B cell (primary cell): ENCODE results near the gene RIPPLY1. TPM values are rescaled to one million over a fixed set of nuclear protein-coding genes. Genes with fewer than 3 reads are reported as not detected.

Experiments
- ATAC-seq: fragments of 200-7000 bp; cut with Tn5 transposase; one replicate; pipeline ENCODE4 v1.10.0; 2021; ENCODE audit warnings: low read depth, mild to moderate bottlenecking, moderate number of reproducible peaks, moderate library complexity
- CTCF ChIA-PET: fragments of 350-600 bp; sonication (Branson Sonifier 250); formaldehyde crosslinking; loops from one replicate; lab custom pipeline; 2021; ENCODE audit warnings: antibody characterized with exemption, inconsistent platforms; lab: Charles Lee
- POLR2A ChIA-PET: fragments of 350-600 bp; sonication (Branson Sonifier 250); formaldehyde crosslinking; loops from one replicate; lab custom pipeline; 2021; ENCODE audit warnings: antibody characterized with exemption; lab: Charles Lee
- DNase-seq: peaks from one replicate; pipeline ENCODE4 v3.0.0; 2013
- H2AFZ ChIP-seq: 2 replicates; pipeline ENCODE4 v1.6.1; 2012; ENCODE audit warnings: mild to moderate bottlenecking, low read depth, low read length; ENCODE audit not compliant: insufficient read depth, poor library complexity, severe bottlenecking
- H3K27ac ChIP-seq, 2 donors: 1 replicate in 1 of 2; 2 replicates in 1 of 2; pipeline ENCODE4 v1.5.1; 2012 to 2013; ENCODE audit warnings: low read length in 2 of 2, mild to moderate bottlenecking in 2 of 2, moderate library complexity in 1 of 2
- H3K27me3 ChIP-seq, 4 experiments: fragments of 200-600 bp in 1 of 4; sonication (generic) in 1 of 4; replicated peaks in 1 of 4; 1 replicate in 2 of 4; 2 replicates in 2 of 4; pipeline versions ENCODE4 v1.6.1 to v1.7.0; 2013 to 2016; ENCODE audit warnings: low read length in 3 of 4, mild to moderate bottlenecking in 2 of 4, mixed read lengths in 1 of 4, moderate library complexity in 1 of 4; ENCODE audit not compliant: insufficient read depth in 4 of 4, control insufficient read depth in 3 of 4; ENCODE audit errors: control extremely low read depth in 1 of 4
- H3K36me3 ChIP-seq, 2 experiments: replicated peaks in 1 of 2; 1 replicate in 1 of 2; 2 replicates in 1 of 2; pipeline versions ENCODE4 v1.6.1 to v1.7.1; 2013; ENCODE audit warnings: low read length in 1 of 2; ENCODE audit not compliant: insufficient read depth in 2 of 2, control insufficient read depth in 1 of 2; ENCODE audit errors: control extremely low read depth in 1 of 2, extremely low read depth in 1 of 2
- H3K4me1 ChIP-seq, 2 donors: fragments of 200-600 bp in 1 of 2; sonication (generic) in 1 of 2; 1 replicate in 1 of 2; 2 replicates in 1 of 2; pipeline versions ENCODE4 v1.5.1 to v1.6.1; 2013 to 2017; ENCODE audit warnings: low read length in 2 of 2; ENCODE audit not compliant: control insufficient read depth in 2 of 2, insufficient read depth in 2 of 2
- H3K4me2 ChIP-seq: replicated peaks from 2 replicates; pipeline ENCODE3; 2012; ENCODE audit warnings: mild to moderate bottlenecking, low read depth, low read length; ENCODE audit not compliant: poor library complexity, severe bottlenecking
- H3K4me3 ChIP-seq, 5 experiments: fragments of 200-600 bp in 1 of 5; sonication (generic) in 1 of 5; 1 replicate in 3 of 5; 2 replicates in 2 of 5; pipeline versions ENCODE4 v1.5.1 to v1.7.0; 2011 to 2016; ENCODE audit warnings: low read length in 4 of 5, mild to moderate bottlenecking in 4 of 5, low read depth in 2 of 5, control low read depth in 1 of 5, moderate library complexity in 1 of 5; ENCODE audit not compliant: insufficient read depth in 1 of 5; ENCODE audit errors: control extremely low read depth in 1 of 5, extremely low read depth in 1 of 5
- H3K79me2 ChIP-seq: fragments of 200-600 bp; sonication (generic); one replicate; pipeline ENCODE4 v1.6.0; 2016; ENCODE audit warnings: low read length; ENCODE audit not compliant: control insufficient read depth, insufficient read depth
- H3K9ac ChIP-seq: fragments of 200-600 bp; sonication (generic); 2 replicates; pipeline ENCODE4 v1.6.1; 2017; ENCODE audit warnings: mild to moderate bottlenecking, low read length, moderate library complexity
- H3K9me3 ChIP-seq, 3 donors: one replicate each; pipeline versions ENCODE4 v1.6.1 to v1.7.1; 2013; ENCODE audit warnings: low read length in 2 of 3; ENCODE audit not compliant: control insufficient read depth in 2 of 3, insufficient read depth in 1 of 3; ENCODE audit errors: control extremely low read depth in 1 of 3
- H4K20me1 ChIP-seq: 2 replicates; pipeline ENCODE4 v1.6.0; 2012; ENCODE audit warnings: mild to moderate bottlenecking, low read length; ENCODE audit not compliant: insufficient read depth, control insufficient read depth, poor library complexity, severe bottlenecking
- H3K27ac Mint-ChIP-seq: one replicate; pipeline ENCODE4 v1.8.0; 2021; ENCODE audit warnings: mixed read lengths
- H3K27me3 Mint-ChIP-seq: one replicate; pipeline ENCODE4 v1.8.0; 2021; ENCODE audit warnings: mixed read lengths
- H3K4me1 Mint-ChIP-seq: one replicate; pipeline ENCODE4 v1.8.0; 2021; ENCODE audit warnings: mixed read lengths
- H3K4me3 Mint-ChIP-seq: one replicate; pipeline ENCODE4 v1.8.0; 2021; ENCODE audit warnings: mixed read lengths
- H3K9me3 Mint-ChIP-seq: one replicate; pipeline ENCODE4 v1.8.0; 2022; ENCODE audit warnings: mixed read lengths; ENCODE audit not compliant: insufficient read depth
- EZH2 ChIP-seq: IDR thresholded peaks from 2 replicates; pipeline ENCODE4 v1.6.1; 2012; ENCODE audit warnings: borderline replicate concordance, low read depth, mild to moderate bottlenecking, moderate library complexity, low read length; ENCODE audit not compliant: insufficient read depth, poor library complexity, severe bottlenecking
- WGBS: methylation state at CpG from one replicate; pipeline ENCODE4 v1.1.5; 2013; ENCODE audit warnings: missing lambda C conversion rate; ENCODE audit not compliant: insufficient coverage; 5-methylcytosine and 5-hydroxymethylcytosine counted together
- intact Hi-C: fragments of 100-400 bp; cut with micrococcal nuclease; formaldehyde crosslinking; loops from one replicate; pipeline ENCODE4 v1.10.0; 2022
- polyA plus RNA-seq: library from polyadenylated mRNA; depleted of rRNA; stranded (reverse); fragments of >200 nt; gene quantifications from 2 replicates; pipeline ENCODE4 v1.2.3, GENCODE V29; 2012
- total RNA-seq, 2 donors: library from RNA; stranded (reverse); fragments of 120-200 nt in 1 of 2; gene quantifications; 1 replicate in 1 of 2; 2 replicates in 1 of 2; pipeline versions ENCODE4 v1.2.3 to v1.2.4, GENCODE V29; 2013 to 2022
- TF ChIP-seq, protein P1 (sequence below): fragments of 200-600 bp; IDR thresholded peaks from one replicate; pipeline ENCODE4 v1.8.0; 2022; ENCODE audit warnings: antibody characterized with exemption, mild to moderate bottlenecking

RIPPLY1 gene
- total and polyA plus RNA-seq, 2 donors (not counting 1 experiment from before 2014, with no cell fraction given) = not detected

DNA sequence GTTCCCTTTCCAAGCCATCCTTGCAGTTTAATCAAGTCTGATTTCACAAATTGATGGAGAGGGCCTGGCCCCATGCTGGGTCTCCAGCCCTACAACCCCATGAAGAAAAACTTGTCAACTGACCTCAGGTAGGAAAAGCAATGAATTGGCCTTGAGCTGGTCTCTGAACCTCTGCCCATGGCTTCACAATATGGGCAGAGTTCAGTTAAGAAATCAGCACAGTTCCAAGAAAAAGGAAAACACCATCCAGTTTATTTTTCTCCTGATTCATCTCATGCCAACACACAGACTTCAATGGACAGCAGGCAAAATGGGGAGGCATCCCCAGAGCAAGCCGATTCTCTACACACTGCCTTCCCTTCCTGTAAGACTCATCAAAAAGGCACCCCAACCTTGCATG lies 3.3 kb downstream of the RIPPLY1 start:
- no CpG with 5 or more reads among the region's 1 CpG for WGBS
- Mint-ChIP-seq H3K27ac (no peak overlapping the region), H3K27me3 (no peaks in the 10 kb centered on the region)

DNA sequence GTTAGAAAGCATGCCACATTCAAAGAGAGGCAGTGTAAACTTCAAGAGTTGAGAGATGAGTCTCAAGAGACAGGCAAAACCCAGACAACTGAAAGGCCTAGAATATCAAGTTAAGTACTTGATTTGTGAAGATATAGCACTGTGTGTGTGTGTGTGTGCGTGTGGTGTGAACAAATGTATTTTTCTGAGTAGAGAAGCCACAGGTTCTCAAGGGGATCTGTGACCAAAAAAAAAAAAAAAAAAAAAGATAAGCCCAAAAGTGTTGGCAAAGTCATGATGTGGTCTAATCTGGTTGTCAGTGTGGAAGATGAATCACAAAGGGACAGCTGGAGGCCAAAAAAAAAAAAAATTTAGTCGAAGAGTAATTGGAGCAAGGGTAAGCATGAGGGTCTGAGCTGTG lies 3.9 kb downstream of the RIPPLY1 start:
- no peak overlapping the region for H2AFZ ChIP-seq
- no peak overlapping the region for H3K4me3 ChIP-seq
- no peaks in the 10 kb centered on the region for H3K27me3 Mint-ChIP-seq
- DNase-seq (no peak), ATAC-seq (no peak)
- no peak overlapping the region for H3K27ac Mint-ChIP-seq
- H4K20me1 ChIP-seq = no peaks in the 10 kb centered on the region
- H3K9me3 Mint-ChIP-seq = no peaks in the 10 kb centered on the region
- ChIA-PET POLR2A (no interaction called here), CTCF (interaction anchor here (0.7 to 2.8 kb wide), 6 partner anchors 86 to 995 kb away, joined by 3 to 11 read pairs (median 7); partner anchors contain the start of gene NCBP2L)
- H3K27me3 ChIP-seq = peaks cover 0 to 3% (median 0%) of the 10 kb centered on the region in 4 experiments
- TF ChIP-seq EZH2 = no peak
- TF ChIP-seq, protein P1, sequence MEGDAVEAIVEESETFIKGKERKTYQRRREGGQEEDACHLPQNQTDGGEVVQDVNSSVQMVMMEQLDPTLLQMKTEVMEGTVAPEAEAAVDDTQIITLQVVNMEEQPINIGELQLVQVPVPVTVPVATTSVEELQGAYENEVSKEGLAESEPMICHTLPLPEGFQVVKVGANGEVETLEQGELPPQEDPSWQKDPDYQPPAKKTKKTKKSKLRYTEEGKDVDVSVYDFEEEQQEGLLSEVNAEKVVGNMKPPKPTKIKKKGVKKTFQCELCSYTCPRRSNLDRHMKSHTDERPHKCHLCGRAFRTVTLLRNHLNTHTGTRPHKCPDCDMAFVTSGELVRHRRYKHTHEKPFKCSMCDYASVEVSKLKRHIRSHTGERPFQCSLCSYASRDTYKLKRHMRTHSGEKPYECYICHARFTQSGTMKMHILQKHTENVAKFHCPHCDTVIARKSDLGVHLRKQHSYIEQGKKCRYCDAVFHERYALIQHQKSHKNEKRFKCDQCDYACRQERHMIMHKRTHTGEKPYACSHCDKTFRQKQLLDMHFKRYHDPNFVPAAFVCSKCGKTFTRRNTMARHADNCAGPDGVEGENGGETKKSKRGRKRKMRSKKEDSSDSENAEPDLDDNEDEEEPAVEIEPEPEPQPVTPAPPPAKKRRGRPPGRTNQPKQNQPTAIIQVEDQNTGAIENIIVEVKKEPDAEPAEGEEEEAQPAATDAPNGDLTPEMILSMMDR = no peak
- H3K4me1 ChIP-seq = no peaks in the 10 kb centered on the region
- H3K4me2 ChIP-seq = no peak overlapping the region
- no peak overlapping the region for H3K9ac ChIP-seq
- no peak overlapping the region for H3K4me3 Mint-ChIP-seq
- WGBS = no CpG with 5 or more reads among the region's 2 CpGs
- no peaks in the 10 kb centered on the region for H3K4me1 Mint-ChIP-seq
- no peaks in the 10 kb centered on the region for H3K9me3 ChIP-seq
- no peak overlapping the region for H3K27ac ChIP-seq
- intact Hi-C loops = loop anchor here (10.0 kb wide), 2 partner anchors 526 to 756 kb away; no protein-coding TSS in a partner anchor
- H3K79me2 ChIP-seq = no peaks in the 10 kb centered on the region
- no peaks in the 10 kb centered on the region for H3K36me3 ChIP-seq

More for the DNA sequence above, 3.3 kb downstream of the RIPPLY1 start:
- no peaks in the 10 kb centered on the region for H3K27me3 ChIP-seq
- ChIA-PET CTCF (interaction anchor here (0.9 to 1.2 kb wide), 2 partner anchors 25 to 630 kb away, joined by 3 to 4 read pairs; no protein-coding TSS in a partner anchor), POLR2A (no interaction called here)
- H4K20me1 ChIP-seq = no peaks in the 10 kb centered on the region
- H3K27ac ChIP-seq = no peak overlapping the region
- no peak for TF ChIP-seq EZH2
- TF ChIP-seq, protein P1 = no peak
- Mint-ChIP-seq H3K4me1 (no peaks in the 10 kb centered on the region), H3K9me3 (no peaks in the 10 kb centered on the region), H3K4me3 (no peak overlapping the region)
- no peaks in the 10 kb centered on the region for H3K36me3 ChIP-seq
- H3K79me2 ChIP-seq = no peaks in the 10 kb centered on the region
- no peak overlapping the region for H3K9ac ChIP-seq
- no peaks in the 10 kb centered on the region for H3K4me1 ChIP-seq
- no peaks in the 10 kb centered on the region for H3K9me3 ChIP-seq
- no peak for ATAC-seq
- DNase-seq = no peak
- no peak overlapping the region for H3K4me2 ChIP-seq
- intact Hi-C loops = loop anchor here (10.0 kb wide), 2 partner anchors 525 to 755 kb away; no protein-coding TSS in a partner anchor
- H2AFZ ChIP-seq = no peak overlapping the region
- H3K4me3 ChIP-seq = no peak overlapping the region
